ENCODE results near the gene OR6V1.
A peak's percentile ranks its signal among the peaks of the same experiment; 100 is the strongest.

Gene OR6V1

GRCh38 chr7:143012409-143012808, 39.7 kb upstream of the OR6V1 start:
- H3K4me3 ChIP-seq (ENCODE audit: control insufficient read depth, low read depth, low read length): no peak overlapping the region
- no peak for DNase-seq (ENCODE audit: low read depth)
- no peak for TF ChIP-seq CTCF (IDR thresholded peaks at IDR 0.05; ENCODE audit: control insufficient read depth, insufficient read depth, low read depth, low read length, missing control alignments)

- no peak for TF ChIP-seq CTCF (IDR thresholded peaks at IDR 0.05; ENCODE audit: control insufficient read depth, insufficient read depth, low read depth, low read length, missing control alignments)
- H3K4me3 ChIP-seq (ENCODE audit: control insufficient read depth, low read depth, low read length): no peak overlapping the region
- no peak for DNase-seq (ENCODE audit: low read depth)
Observed at GRCh38 chr7:143013473-143013872, 38.7 kb upstream of the OR6V1 start.

GRCh38 chr7:143013893-143014292, 38.2 kb upstream of the OR6V1 start:
- TF ChIP-seq CTCF (IDR thresholded peaks at IDR 0.05; ENCODE audit: control insufficient read depth, insufficient read depth, low read depth, low read length, missing control alignments): no peak
- no peak overlapping the region for H3K4me3 ChIP-seq (ENCODE audit: control insufficient read depth, low read depth, low read length)
- peak; percentile 63 for DNase-seq (ENCODE audit: low read depth)

- H3K4me3 ChIP-seq (ENCODE audit: control insufficient read depth, low read depth, low read length): no peak overlapping the region
- no peak for DNase-seq (ENCODE audit: low read depth)
- TF ChIP-seq CTCF (IDR thresholded peaks at IDR 0.05; ENCODE audit: control insufficient read depth, insufficient read depth, low read depth, low read length, missing control alignments): no peak
Observed at GRCh38 chr7:143015084-143015483, 37.1 kb upstream of the OR6V1 start.

- H3K4me3 ChIP-seq (ENCODE audit: control insufficient read depth, low read depth, low read length): no peak overlapping the region
- DNase-seq (ENCODE audit: low read depth): peak; percentile 32
- no peak for TF ChIP-seq CTCF (IDR thresholded peaks at IDR 0.05; ENCODE audit: control insufficient read depth, insufficient read depth, low read depth, low read length, missing control alignments)
Observed at GRCh38 chr7:143015926-143016490, 36.1 kb upstream of the OR6V1 start.

GRCh38 chr7:143016996-143017395, 35.1 kb upstream of the OR6V1 start:
- DNase-seq (ENCODE audit: low read depth): no peak

More at GRCh38 chr7:143016996-143017395, 35.1 kb upstream of the OR6V1 start:
- TF ChIP-seq CTCF (IDR thresholded peaks at IDR 0.05; ENCODE audit: control insufficient read depth, insufficient read depth, low read depth, low read length, missing control alignments): no peak
- no peak overlapping the region for H3K4me3 ChIP-seq (ENCODE audit: control insufficient read depth, low read depth, low read length)

Measured in AG09309 (cell line).